ENCODE measurements around the gene AOC3. TPM values are rescaled to one million over a fixed set of nuclear protein-coding genes. Genes with fewer than 3 reads are reported as not detected.
"Not testable (repeated sequence)": the region's sequence is repeated elsewhere in the genome, so short reads cannot be mapped to it uniquely, and the experiment has no call there.

The AOC3 gene
- total and polyA plus RNA-seq, 8 donors, result 6.2 to 67.9 (median 33.5) TPM

DNA sequence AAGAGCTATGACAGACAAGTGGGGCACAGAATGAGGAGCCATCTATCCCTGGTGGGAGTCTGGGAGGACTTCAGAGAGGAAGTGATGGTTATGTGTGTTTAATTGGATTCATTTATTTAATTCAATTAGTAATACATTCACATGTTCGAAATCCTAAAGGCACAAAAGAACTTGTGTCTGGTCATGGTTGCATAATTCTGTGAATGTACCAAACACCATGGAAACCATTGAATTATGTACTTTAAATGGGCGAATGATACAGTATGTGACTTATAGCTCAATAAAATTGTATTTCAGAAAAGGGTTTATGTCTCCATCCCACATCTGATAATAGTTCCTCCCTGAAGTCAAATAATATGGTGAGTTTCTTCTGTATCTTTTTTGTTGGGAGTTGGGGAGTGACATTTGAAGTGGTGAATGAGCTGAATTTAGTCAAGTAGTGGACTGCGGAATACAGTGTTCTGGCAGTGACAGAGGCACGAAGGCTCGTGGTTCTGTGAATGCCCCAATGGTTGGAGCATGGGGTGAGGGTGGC, 29.8 kb downstream of the AOC3 start:
- Histone ChIP-seq H3K27me3 (peaks cover 0 to 7% (median 0%) of the 10 kb centered on the region in 3 donors), H3K9me3 (no peaks in the 10 kb centered on the region), H3K27ac (no peak overlapping the region), H3K4me1 (peaks cover 0 to 8% (median under 1%) of the 10 kb centered on the region in 4 donors), H3K36me3 (no peaks in the 10 kb centered on the region), H3K4me3 (no peak overlapping the region)
- TF ChIP-seq POLR2AphosphoS5 (IDR thresholded peaks at IDR 0.05) (no peak), EP300 (IDR thresholded peaks at IDR 0.05) (no peak), POLR2A (IDR thresholded peaks at IDR 0.05) (no peak)
- TF ChIP-seq, protein P1, sequence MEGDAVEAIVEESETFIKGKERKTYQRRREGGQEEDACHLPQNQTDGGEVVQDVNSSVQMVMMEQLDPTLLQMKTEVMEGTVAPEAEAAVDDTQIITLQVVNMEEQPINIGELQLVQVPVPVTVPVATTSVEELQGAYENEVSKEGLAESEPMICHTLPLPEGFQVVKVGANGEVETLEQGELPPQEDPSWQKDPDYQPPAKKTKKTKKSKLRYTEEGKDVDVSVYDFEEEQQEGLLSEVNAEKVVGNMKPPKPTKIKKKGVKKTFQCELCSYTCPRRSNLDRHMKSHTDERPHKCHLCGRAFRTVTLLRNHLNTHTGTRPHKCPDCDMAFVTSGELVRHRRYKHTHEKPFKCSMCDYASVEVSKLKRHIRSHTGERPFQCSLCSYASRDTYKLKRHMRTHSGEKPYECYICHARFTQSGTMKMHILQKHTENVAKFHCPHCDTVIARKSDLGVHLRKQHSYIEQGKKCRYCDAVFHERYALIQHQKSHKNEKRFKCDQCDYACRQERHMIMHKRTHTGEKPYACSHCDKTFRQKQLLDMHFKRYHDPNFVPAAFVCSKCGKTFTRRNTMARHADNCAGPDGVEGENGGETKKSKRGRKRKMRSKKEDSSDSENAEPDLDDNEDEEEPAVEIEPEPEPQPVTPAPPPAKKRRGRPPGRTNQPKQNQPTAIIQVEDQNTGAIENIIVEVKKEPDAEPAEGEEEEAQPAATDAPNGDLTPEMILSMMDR (IDR thresholded peaks at IDR 0.05), result no peak
- 76 to 89% (median 87%) methylated on average over 5 of the region's 5 CpGs for WGBS, 5 donors
- intact Hi-C loops (cut with DNase I; ENCODE audit: low total_unique reads), result no loop called here
- DNase-seq, result no peak

DNA sequence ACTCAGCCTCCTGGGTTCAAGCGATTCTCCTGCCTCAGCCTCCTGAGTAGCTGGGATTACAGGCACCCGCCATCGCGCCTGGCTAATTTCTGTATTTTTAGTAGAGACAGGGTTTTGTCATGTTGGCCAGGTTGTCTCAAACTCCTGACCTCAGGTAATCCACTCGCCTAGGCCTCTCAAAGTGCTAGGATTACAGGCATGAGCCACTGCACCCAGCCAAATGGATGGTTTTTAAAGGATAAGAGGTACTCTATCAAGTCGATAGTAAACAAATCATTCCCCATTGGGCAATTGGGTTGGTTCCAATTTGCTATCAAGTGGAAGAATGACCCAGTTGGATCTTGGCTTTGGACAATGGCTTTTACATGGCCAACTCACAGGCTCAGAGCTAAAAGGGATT, 30.7 kb downstream of the AOC3 start:
- WGBS, 5 donors, result 81 to 93% (median 90%) methylated on average over 6 of the region's 6 CpGs
- DNase-seq; H3K4me1 ChIP-seq; H3K27me3 ChIP-seq; H3K27ac ChIP-seq; H3K4me3 ChIP-seq; H3K36me3 ChIP-seq; H3K9me3 ChIP-seq; intact Hi-C loops (cut with DNase I; ENCODE audit: low total_unique reads): not testable (repeated sequence)

DNA sequence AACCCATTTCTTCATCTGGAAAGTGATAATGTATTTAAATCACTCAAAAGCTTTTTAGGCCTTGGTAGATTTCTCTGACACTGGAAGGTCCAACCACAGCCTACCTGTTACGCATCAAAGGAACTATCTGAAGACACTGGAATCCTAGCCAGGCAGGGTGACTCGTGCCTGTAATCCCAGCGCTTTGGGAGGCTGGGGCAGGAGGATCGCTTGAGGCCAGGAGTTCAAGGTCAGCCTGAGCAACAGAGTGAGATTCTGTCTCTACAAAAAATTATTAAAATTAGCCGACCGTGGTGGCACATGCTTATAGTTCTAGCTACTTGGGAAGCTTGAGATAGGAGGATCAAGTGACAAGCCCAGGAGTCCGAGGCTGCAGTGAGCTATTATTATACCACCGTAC, 31.2 kb downstream of the AOC3 start:
- Histone ChIP-seq H3K27me3 (peaks cover 0 to 7% (median 0%) of the 10 kb centered on the region in 3 donors), H3K36me3 (no peaks in the 10 kb centered on the region), H3K9me3 (no peaks in the 10 kb centered on the region), H3K4me1 (peaks cover 0 to 14% (median 4%) of the 10 kb centered on the region in 4 donors), H3K27ac (no peak overlapping the region), H3K4me3 (no peak overlapping the region)
- no peak for DNase-seq
- no peak for TF ChIP-seq POLR2AphosphoS5 (IDR thresholded peaks at IDR 0.05)
- no peak for TF ChIP-seq POLR2A (IDR thresholded peaks at IDR 0.05)
- TF ChIP-seq, protein P1 (IDR thresholded peaks at IDR 0.05), result no peak
- TF ChIP-seq EP300 (IDR thresholded peaks at IDR 0.05), result no peak
- intact Hi-C loops (cut with DNase I; ENCODE audit: low total_unique reads), result no loop called here
- WGBS, 5 donors, result 90 to 93% (median 91%) methylated on average over 8 of the region's 8 CpGs

DNA sequence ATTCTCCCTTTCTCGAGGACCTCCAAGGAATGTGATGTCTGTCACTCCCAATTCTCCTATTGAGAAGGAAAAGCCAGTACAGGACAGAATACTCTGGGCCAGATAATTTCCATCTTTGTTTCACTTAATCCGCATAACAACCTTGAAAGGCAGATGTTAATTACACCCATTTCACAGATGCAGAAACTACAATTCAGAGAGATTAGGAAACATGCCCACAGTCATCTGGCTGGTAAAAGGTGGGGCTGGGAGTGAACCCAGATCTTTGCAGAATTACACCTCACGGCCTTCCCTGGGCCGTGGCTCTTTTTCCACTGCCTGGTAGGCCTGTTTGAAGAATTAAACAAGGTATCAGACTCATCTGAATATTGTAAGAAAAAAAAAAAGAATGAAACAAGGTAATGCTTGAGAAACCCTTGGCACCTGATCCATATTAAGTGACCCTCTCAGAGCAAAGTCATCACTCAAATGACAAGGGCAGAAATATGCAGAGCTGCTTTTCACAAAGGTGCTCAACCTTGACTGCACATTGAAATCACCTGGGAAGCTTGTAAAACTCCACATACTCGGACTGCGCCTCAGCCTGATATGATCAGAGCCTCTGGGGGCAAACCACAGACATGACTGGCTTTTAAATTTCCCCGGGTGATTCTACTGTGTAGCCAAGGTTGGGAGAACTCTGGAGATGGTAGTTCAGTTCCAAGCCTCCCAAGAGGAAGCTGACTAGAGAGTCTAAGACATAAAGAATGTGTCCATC, 33.0 kb downstream of the AOC3 start:
- no peak for DNase-seq
- intact Hi-C loops (cut with DNase I; ENCODE audit: low total_unique reads), result no loop called here
- WGBS, 5 donors, result 81 to 86% (median 84%) methylated on average over 7 of the region's 7 CpGs
- no peak for TF ChIP-seq EP300 (IDR thresholded peaks at IDR 0.05)
- TF ChIP-seq POLR2A (IDR thresholded peaks at IDR 0.05), result no peak
- TF ChIP-seq POLR2AphosphoS5 (IDR thresholded peaks at IDR 0.05), result no peak
- TF ChIP-seq, protein P1 (IDR thresholded peaks at IDR 0.05), result no peak
- Histone ChIP-seq H3K36me3 (no peaks in the 10 kb centered on the region), H3K27ac (peak overlapping the region in 1 of 5 donors; percentile 26), H3K4me1 (peaks cover 0 to 14% (median 0%) of the 10 kb centered on the region in 4 donors), H3K9me3 (no peaks in the 10 kb centered on the region), H3K27me3 (no peaks in the 10 kb centered on the region), H3K4me3 (no peak overlapping the region)

DNA sequence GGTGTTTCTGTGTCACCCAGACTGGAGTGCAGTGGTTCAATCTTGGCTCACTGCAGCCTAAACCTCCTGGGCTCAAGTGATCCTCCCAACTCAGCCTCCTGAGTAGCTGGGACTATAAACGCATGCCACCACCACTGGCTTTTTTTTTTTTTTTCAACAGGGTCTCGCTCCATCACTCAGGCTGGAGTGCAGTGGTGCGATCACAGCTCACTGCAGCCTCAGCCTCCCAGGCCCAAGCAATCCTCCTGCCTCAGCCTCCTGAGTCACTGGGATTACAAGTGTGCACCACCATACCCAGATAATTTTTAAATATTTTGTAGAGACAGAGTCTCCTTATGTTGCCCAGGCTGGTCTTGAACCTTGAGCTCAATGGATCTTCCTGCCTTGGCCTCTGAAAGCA, 34.8 kb downstream of the AOC3 start:
- H3K36me3 ChIP-seq; intact Hi-C loops (cut with DNase I; ENCODE audit: low total_unique reads); DNase-seq; H3K27me3 ChIP-seq; H3K27ac ChIP-seq; H3K9me3 ChIP-seq: not testable (repeated sequence)
- Histone ChIP-seq H3K4me1 (peaks cover 0 to 16% (median 0%) of the 10 kb centered on the region in 4 donors), H3K4me3 (peak overlapping the region in 1 of 4 donors; percentile 4)
- WGBS, 5 donors, result 85 to 100% (median 96%) methylated on average over 3 of the region's 3 CpGs
